Activated CD4-positive, alpha-beta T cell treated with anti-CD3 and anti-CD28 coated beads for 48 hours (primary cell): ENCODE data around the gene ZNF213.

Source experiments
- DNase-seq: peaks from one replicate; pipeline ENCODE4 v3.0.0-alpha.2; 2020

Gene ZNF213

GRCh38 chr16:3134338-3135125 is at the start of gene ZNF213:
TSS of gene ZNF213 (plus strand) at chr16:3135029. CDS start at chr16:3137281, 2,252 bp downstream.
- DNase-seq = peak; percentile 95

- no peak for DNase-seq
These were observed 48.8 kb upstream of the ZNF213 start for GRCh38 chr16:3085868-3086595.

- no peak for DNase-seq
These were observed 48.1 kb upstream of the ZNF213 start for GRCh38 chr16:3086596-3087242.

- no peak for DNase-seq
These were observed 47.3 kb upstream of the ZNF213 start for GRCh38 chr16:3087243-3088235.

GRCh38 chr16:3088450-3088849 is 46.4 kb upstream of the ZNF213 start:
- DNase-seq = no peak

- DNase-seq = no peak
These were observed 45.7 kb upstream of the ZNF213 start for GRCh38 chr16:3088925-3089716.

GRCh38 chr16:3089717-3090592 is 44.9 kb upstream of the ZNF213 start:
- DNase-seq = no peak

GRCh38 chr16:3091551-3091950 is 43.3 kb upstream of the ZNF213 start:
- DNase-seq = no peak

GRCh38 chr16:3092501-3092941 is 42.3 kb upstream of the ZNF213 start:
- DNase-seq = no peak

GRCh38 chr16:3094289-3095027 is 40.4 kb upstream of the ZNF213 start:
- DNase-seq = peak; percentile 73

GRCh38 chr16:3095869-3096268 is 39.0 kb upstream of the ZNF213 start:
- peak; percentile 73 for DNase-seq

- DNase-seq = no peak
These were observed 38.5 kb upstream of the ZNF213 start for GRCh38 chr16:3096362-3096761.

GRCh38 chr16:3097266-3097665 is 37.6 kb upstream of the ZNF213 start:
- no peak for DNase-seq

- no peak for DNase-seq
These were observed 36.1 kb upstream of the ZNF213 start, which contains the start of gene ZSCAN10 for GRCh38 chr16:3098459-3099394. TSS of gene ZSCAN10 (minus strand) at chr16:3099294. CDS start at chr16:3092937, 6,357 bp downstream.

- DNase-seq = no peak
These were observed 35.5 kb upstream of the ZNF213 start for GRCh38 chr16:3099395-3099731.

- DNase-seq = peak; percentile 96
These were observed 34.9 kb upstream of the ZNF213 start for GRCh38 chr16:3099732-3100499.

- DNase-seq = peak; percentile 65
These were observed 33.6 kb upstream of the ZNF213 start for GRCh38 chr16:3101018-3101840.
